ENCODE data around the gene GAGE12F. TPM values are rescaled to one million over a fixed set of nuclear protein-coding genes. Genes with fewer than 3 reads are reported as not detected.
"Not testable (repeated sequence)": the region's sequence is repeated elsewhere in the genome, so short reads cannot be mapped to it uniquely, and the experiment has no call there.

GAGE12F gene, protein sequence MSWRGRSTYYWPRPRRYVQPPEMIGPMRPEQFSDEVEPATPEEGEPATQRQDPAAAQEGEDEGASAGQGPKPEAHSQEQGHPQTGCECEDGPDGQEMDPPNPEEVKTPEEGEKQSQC
- not detected for total RNA-seq

DNA sequence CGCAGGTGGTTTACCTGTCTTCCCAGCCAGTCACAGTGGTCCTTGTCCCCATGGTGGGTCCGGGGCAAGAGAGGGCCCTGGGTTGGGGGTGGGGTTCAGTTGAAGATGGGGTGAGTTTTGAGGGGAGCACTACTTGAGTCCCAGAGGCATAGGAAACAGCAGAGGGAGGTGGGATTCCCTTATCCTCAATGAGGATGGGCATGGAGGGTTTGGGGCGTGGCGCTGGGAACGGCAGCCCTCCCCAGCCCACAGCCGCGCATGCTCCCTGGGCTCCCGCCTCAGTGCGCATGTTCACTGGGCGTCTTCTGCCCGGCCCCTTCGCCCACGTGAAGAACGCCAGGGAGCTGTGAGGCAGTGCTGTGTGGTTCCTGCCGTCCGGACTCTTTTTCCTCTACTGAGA, at the start of gene GAGE12F:
Gene GAGE12F (plus strand): TSS at position 301 of the 400 bp plus-strand sequence. CDS start 1,155 bp downstream, outside the sequence.
- not testable (repeated sequence) for ATAC-seq (replicated peaks in 1 of 2); H3K27me3 Mint-ChIP-seq (ENCODE audit: low read depth); H3K36me3 Mint-ChIP-seq (ENCODE audit: insufficient read depth in 2 of 2); H3K4me1 Mint-ChIP-seq (ENCODE audit: low read depth); H3K27ac Mint-ChIP-seq; DNase-seq; H3K9me3 Mint-ChIP-seq; H3K4me3 Mint-ChIP-seq

DNA sequence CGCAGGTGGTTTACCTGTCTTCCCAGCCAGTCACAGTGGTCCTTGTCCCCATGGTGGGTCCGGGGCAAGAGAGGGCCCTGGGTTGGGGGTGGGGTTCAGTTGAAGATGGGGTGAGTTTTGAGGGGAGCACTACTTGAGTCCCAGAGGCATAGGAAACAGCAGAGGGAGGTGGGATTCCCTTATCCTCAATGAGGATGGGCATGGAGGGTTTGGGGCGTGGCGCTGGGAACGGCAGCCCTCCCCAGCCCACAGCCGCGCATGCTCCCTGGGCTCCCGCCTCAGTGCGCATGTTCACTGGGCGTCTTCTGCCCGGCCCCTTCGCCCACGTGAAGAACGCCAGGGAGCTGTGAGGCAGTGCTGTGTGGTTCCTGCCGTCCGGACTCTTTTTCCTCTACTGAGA, 28.8 kb upstream of the GAGE12F start, which contains the start of gene GAGE12C:
Gene GAGE12C (plus strand): TSS at position 301 of the 400 bp plus-strand sequence. CDS start 1,155 bp downstream, outside the sequence.
- not testable (repeated sequence) for H3K4me1 Mint-ChIP-seq (ENCODE audit: low read depth); H3K36me3 Mint-ChIP-seq (ENCODE audit: insufficient read depth in 2 of 2); H3K27me3 Mint-ChIP-seq (ENCODE audit: low read depth); ATAC-seq (replicated peaks in 1 of 2); H3K4me3 Mint-ChIP-seq; H3K9me3 Mint-ChIP-seq; H3K27ac Mint-ChIP-seq; DNase-seq

DNA sequence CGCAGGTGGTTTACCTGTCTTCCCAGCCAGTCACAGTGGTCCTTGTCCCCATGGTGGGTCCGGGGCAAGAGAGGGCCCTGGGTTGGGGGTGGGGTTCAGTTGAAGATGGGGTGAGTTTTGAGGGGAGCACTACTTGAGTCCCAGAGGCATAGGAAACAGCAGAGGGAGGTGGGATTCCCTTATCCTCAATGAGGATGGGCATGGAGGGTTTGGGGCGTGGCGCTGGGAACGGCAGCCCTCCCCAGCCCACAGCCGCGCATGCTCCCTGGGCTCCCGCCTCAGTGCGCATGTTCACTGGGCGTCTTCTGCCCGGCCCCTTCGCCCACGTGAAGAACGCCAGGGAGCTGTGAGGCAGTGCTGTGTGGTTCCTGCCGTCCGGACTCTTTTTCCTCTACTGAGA, 19.2 kb upstream of the GAGE12F start, which contains the start of gene GAGE12D:
Gene GAGE12D (plus strand): TSS at position 301 of the 400 bp plus-strand sequence. CDS start 1,155 bp downstream, outside the sequence.
- not testable (repeated sequence) for ATAC-seq (replicated peaks in 1 of 2); H3K27me3 Mint-ChIP-seq (ENCODE audit: low read depth); H3K27ac Mint-ChIP-seq; H3K9me3 Mint-ChIP-seq; H3K4me1 Mint-ChIP-seq (ENCODE audit: low read depth); H3K36me3 Mint-ChIP-seq (ENCODE audit: insufficient read depth in 2 of 2); DNase-seq; H3K4me3 Mint-ChIP-seq

DNA sequence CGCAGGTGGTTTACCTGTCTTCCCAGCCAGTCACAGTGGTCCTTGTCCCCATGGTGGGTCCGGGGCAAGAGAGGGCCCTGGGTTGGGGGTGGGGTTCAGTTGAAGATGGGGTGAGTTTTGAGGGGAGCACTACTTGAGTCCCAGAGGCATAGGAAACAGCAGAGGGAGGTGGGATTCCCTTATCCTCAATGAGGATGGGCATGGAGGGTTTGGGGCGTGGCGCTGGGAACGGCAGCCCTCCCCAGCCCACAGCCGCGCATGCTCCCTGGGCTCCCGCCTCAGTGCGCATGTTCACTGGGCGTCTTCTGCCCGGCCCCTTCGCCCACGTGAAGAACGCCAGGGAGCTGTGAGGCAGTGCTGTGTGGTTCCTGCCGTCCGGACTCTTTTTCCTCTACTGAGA, 9.7 kb upstream of the GAGE12F start, which contains the start of gene GAGE12E:
Gene GAGE12E (plus strand): TSS at position 301 of the 400 bp plus-strand sequence. CDS start 1,155 bp downstream, outside the sequence.
- not testable (repeated sequence) for H3K36me3 Mint-ChIP-seq (ENCODE audit: insufficient read depth in 2 of 2); H3K4me3 Mint-ChIP-seq; ATAC-seq (replicated peaks in 1 of 2); H3K4me1 Mint-ChIP-seq (ENCODE audit: low read depth); DNase-seq; H3K27ac Mint-ChIP-seq; H3K27me3 Mint-ChIP-seq (ENCODE audit: low read depth); H3K9me3 Mint-ChIP-seq

DNA sequence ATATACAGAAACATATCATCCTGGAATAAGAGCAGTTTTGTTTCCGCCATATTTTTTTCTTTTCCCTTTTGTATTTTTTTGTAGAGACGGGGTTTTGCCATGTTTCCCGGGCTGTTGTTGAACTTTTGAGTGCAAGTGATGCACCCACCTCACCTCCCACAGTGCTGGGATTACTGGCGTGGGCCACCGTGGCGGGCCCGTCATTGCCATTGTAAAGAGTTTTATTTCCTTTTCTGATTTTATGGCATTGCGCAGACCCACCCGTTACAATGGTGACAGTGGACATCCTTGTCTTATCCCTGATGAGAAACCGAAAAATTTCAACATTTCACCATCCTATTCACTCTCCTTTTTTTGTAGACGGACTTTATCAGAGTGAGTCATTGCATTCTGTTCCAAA, 8.1 kb downstream of the GAGE12F start:
- not testable (repeated sequence) for H3K9me3 Mint-ChIP-seq; H3K4me3 Mint-ChIP-seq; H3K36me3 Mint-ChIP-seq (ENCODE audit: insufficient read depth in 2 of 2); H3K4me1 Mint-ChIP-seq (ENCODE audit: low read depth); H3K27ac Mint-ChIP-seq; DNase-seq; ATAC-seq (replicated peaks in 1 of 2); H3K27me3 Mint-ChIP-seq (ENCODE audit: low read depth)

DNA sequence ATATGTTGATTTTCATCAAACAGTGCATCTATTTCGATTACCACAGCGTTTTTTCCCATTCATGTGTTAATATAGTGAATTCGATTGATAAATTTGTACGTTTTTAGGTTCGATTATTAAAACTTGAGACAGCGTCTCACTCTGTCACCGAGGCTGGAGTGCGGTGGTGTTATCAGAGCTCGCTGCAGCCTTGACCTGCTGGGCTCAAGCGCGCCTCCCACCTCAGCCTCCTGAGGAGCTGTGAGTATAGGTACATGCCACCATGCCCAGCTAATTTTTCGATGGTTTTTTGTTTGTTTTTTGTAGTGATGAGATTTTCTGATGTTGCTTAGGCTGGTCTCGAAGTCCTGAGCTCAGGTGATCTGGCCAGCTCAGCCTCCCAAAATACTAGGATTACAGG, 8.5 kb downstream of the GAGE12F start:
- H3K4me1 Mint-ChIP-seq (ENCODE audit: low read depth); ATAC-seq (replicated peaks in 1 of 2); H3K27ac Mint-ChIP-seq; H3K4me3 Mint-ChIP-seq; H3K9me3 Mint-ChIP-seq; H3K27me3 Mint-ChIP-seq (ENCODE audit: low read depth); DNase-seq; H3K36me3 Mint-ChIP-seq (ENCODE audit: insufficient read depth in 2 of 2): not testable (repeated sequence)

DNA sequence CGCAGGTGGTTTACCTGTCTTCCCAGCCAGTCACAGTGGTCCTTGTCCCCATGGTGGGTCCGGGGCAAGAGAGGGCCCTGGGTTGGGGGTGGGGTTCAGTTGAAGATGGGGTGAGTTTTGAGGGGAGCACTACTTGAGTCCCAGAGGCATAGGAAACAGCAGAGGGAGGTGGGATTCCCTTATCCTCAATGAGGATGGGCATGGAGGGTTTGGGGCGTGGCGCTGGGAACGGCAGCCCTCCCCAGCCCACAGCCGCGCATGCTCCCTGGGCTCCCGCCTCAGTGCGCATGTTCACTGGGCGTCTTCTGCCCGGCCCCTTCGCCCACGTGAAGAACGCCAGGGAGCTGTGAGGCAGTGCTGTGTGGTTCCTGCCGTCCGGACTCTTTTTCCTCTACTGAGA, 9.5 kb downstream of the GAGE12F start, which contains the start of gene GAGE12G:
Gene GAGE12G (plus strand): TSS at position 301 of the 400 bp plus-strand sequence. CDS start 1,155 bp downstream, outside the sequence.
- ATAC-seq (replicated peaks in 1 of 2); H3K27me3 Mint-ChIP-seq (ENCODE audit: low read depth); H3K4me3 Mint-ChIP-seq; H3K27ac Mint-ChIP-seq; DNase-seq; H3K36me3 Mint-ChIP-seq (ENCODE audit: insufficient read depth in 2 of 2); H3K4me1 Mint-ChIP-seq (ENCODE audit: low read depth); H3K9me3 Mint-ChIP-seq: not testable (repeated sequence)

DNA sequence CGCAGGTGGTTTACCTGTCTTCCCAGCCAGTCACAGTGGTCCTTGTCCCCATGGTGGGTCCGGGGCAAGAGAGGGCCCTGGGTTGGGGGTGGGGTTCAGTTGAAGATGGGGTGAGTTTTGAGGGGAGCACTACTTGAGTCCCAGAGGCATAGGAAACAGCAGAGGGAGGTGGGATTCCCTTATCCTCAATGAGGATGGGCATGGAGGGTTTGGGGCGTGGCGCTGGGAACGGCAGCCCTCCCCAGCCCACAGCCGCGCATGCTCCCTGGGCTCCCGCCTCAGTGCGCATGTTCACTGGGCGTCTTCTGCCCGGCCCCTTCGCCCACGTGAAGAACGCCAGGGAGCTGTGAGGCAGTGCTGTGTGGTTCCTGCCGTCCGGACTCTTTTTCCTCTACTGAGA, 19.0 kb downstream of the GAGE12F start, which contains the start of gene GAGE12H:
Gene GAGE12H (plus strand): TSS at position 301 of the 400 bp plus-strand sequence. CDS start 1,155 bp downstream, outside the sequence.
- not testable (repeated sequence) for H3K4me1 Mint-ChIP-seq (ENCODE audit: low read depth); H3K27me3 Mint-ChIP-seq (ENCODE audit: low read depth); H3K4me3 Mint-ChIP-seq; DNase-seq; H3K27ac Mint-ChIP-seq; H3K36me3 Mint-ChIP-seq (ENCODE audit: insufficient read depth in 2 of 2); ATAC-seq (replicated peaks in 1 of 2); H3K9me3 Mint-ChIP-seq

DNA sequence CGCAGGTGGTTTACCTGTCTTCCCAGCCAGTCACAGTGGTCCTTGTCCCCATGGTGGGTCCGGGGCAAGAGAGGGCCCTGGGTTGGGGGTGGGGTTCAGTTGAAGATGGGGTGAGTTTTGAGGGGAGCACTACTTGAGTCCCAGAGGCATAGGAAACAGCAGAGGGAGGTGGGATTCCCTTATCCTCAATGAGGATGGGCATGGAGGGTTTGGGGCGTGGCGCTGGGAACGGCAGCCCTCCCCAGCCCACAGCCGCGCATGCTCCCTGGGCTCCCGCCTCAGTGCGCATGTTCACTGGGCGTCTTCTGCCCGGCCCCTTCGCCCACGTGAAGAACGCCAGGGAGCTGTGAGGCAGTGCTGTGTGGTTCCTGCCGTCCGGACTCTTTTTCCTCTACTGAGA, 28.6 kb downstream of the GAGE12F start, which contains the start of gene GAGE2A:
Gene GAGE2A (plus strand): TSS at position 301 of the 400 bp plus-strand sequence. CDS start 1,155 bp downstream, outside the sequence.
- H3K9me3 Mint-ChIP-seq; H3K27me3 Mint-ChIP-seq (ENCODE audit: low read depth); H3K4me3 Mint-ChIP-seq; ATAC-seq (replicated peaks in 1 of 2); DNase-seq; H3K4me1 Mint-ChIP-seq (ENCODE audit: low read depth); H3K36me3 Mint-ChIP-seq (ENCODE audit: insufficient read depth in 2 of 2); H3K27ac Mint-ChIP-seq: not testable (repeated sequence)

DNA sequence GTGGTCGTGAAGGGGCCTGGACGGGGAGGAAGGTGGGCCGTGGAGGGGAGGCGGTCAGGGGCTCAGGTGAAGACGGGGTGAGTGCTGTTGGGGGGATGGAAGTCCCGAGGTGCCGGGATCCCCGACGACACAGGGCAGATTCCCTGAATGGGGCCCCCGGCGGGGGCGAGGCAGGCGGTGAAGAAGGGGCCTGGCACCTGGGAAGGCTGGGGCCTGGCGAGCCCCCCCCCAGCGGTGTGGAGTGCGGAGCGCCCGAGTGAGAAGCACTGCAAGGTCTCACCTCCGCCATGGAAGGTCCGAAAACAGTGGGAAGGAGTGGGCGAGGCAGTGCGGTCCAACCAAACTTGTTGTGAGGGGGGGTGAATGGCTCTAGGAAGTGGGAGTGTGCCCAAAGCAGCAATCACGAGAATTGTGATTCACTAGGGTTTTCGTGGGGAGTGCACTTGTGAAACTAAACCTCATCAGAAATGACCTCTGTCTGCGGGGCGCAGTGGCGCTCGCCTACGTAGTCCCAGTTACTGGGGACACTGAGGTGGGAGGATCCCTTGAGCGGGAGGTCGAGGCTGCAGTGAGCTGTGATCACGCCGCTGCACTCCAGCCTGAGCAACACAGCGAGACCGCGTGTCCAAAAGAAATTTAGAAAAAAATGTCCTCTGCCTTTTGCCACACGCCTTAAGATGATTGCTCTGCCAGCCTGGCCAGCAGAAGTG, 29.3 kb downstream of the GAGE12F start:
- DNase-seq, result peak; percentile 2 to 3
- H3K9me3 Mint-ChIP-seq; ATAC-seq (replicated peaks in 1 of 2): not testable (repeated sequence)

DNA sequence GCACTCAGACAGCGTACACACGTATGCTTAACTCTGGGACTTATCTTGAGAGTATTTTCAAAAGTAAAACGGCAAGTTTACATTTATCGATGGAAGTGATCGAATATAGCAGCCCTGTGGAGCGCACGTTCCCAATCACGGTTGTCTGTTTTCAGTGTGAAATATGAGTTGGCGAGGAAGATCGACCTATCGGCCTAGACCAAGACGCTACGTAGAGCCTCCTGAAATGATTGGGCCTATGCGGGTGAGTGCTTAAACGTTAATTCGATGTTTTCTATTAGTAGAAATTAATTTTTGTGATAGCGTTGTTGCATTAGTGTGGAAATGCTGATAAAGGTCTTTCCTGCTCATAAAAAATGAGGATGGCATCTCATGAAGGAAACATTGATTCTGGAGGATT, 29.8 kb downstream of the GAGE12F start:
- H3K4me3 Mint-ChIP-seq; H3K27ac Mint-ChIP-seq; H3K36me3 Mint-ChIP-seq (ENCODE audit: insufficient read depth in 2 of 2); DNase-seq; H3K27me3 Mint-ChIP-seq (ENCODE audit: low read depth); H3K4me1 Mint-ChIP-seq (ENCODE audit: low read depth); ATAC-seq (replicated peaks in 1 of 2); H3K9me3 Mint-ChIP-seq: not testable (repeated sequence)

More for the DNA sequence above, 29.3 kb downstream of the GAGE12F start:
- not testable (repeated sequence) for H3K4me3 Mint-ChIP-seq; H3K27ac Mint-ChIP-seq; H3K36me3 Mint-ChIP-seq (ENCODE audit: insufficient read depth in 2 of 2); H3K27me3 Mint-ChIP-seq (ENCODE audit: low read depth); H3K4me1 Mint-ChIP-seq (ENCODE audit: low read depth)

DNA sequence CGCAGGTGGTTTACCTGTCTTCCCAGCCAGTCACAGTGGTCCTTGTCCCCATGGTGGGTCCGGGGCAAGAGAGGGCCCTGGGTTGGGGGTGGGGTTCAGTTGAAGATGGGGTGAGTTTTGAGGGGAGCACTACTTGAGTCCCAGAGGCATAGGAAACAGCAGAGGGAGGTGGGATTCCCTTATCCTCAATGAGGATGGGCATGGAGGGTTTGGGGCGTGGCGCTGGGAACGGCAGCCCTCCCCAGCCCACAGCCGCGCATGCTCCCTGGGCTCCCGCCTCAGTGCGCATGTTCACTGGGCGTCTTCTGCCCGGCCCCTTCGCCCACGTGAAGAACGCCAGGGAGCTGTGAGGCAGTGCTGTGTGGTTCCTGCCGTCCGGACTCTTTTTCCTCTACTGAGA, 38.1 kb downstream of the GAGE12F start, which contains the start of gene GAGE1:
Gene GAGE1 (plus strand): TSS at position 301 of the 400 bp plus-strand sequence. CDS start 1,155 bp downstream, outside the sequence.
- not testable (repeated sequence) for H3K9me3 Mint-ChIP-seq; H3K27me3 Mint-ChIP-seq (ENCODE audit: low read depth); ATAC-seq (replicated peaks in 1 of 2); H3K27ac Mint-ChIP-seq; H3K4me3 Mint-ChIP-seq; DNase-seq; H3K36me3 Mint-ChIP-seq (ENCODE audit: insufficient read depth in 2 of 2); H3K4me1 Mint-ChIP-seq (ENCODE audit: low read depth)

DNA sequence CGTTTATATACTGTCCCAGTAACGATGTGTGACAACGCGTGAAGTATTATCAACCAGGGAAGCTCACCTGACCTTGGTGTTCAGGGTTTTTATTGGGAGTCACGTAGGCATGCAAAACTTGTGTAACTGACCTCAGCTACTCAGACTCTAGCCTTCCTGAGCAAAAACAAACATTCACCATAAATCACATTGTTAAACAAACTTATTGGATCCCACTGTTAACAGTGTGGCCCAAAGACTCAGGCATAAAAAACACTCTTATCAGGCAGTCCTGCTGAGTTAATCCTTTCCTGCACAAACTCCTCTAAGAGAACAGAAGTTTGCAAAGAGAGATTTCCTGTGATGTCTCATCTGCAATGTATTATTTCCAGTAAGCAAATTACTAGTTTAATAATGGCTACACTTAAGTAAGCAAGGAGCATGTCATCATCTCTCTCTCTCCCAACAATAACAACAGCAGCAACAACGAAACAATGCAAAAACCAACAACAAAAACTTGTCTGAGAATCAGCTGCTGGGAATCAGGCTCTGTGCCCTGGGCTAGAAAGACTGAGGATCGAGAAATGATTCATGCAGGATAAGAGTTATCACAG, 50.2 kb downstream of the GAGE12F start:
- Mint-ChIP-seq H3K36me3 (ENCODE audit: insufficient read depth in 2 of 2) (no peaks in the 10 kb centered on the region), H3K9me3 (peaks cover 0 to 2% of the 10 kb centered on the region in 2 donors), H3K27me3 (ENCODE audit: low read depth) (peaks cover 12% of the 10 kb centered on the region), H3K4me1 (ENCODE audit: low read depth) (no peaks in the 10 kb centered on the region), H3K4me3 (no peak overlapping the region), H3K27ac (no peak overlapping the region)
- ATAC-seq (replicated peaks in 1 of 2) (no peak), DNase-seq (no peak)

All from activated T-cell treated with anti-CD3 and anti-CD28 coated beads, Interleukin-2, amount 50 U/mL, for 72 hours (primary cell).